DND-41 (cell line): ENCODE data around the gene COL23A1.

Experiments
- ATAC-seq: fragments of 200-7000 bp; cut with Tn5 transposase; 3 replicates; pipeline ENCODE4 v1.9.1; 2021; ENCODE audit warnings: low read depth; ENCODE audit not compliant: insufficient read depth
- DNase-seq: peaks from one replicate; pipeline ENCODE4 v3.0.0-alpha.2; 2020
- H2AFZ ChIP-seq: 2 replicates; pipeline ENCODE4 v1.6.0; 2012; ENCODE audit warnings: low read depth, low read length
- H3K27ac ChIP-seq: 2 replicates; pipeline ENCODE4 v1.5.1; 2012; ENCODE audit warnings: low read length, inconsistent platforms
- H3K27me3 ChIP-seq: fragments of 200-600 bp; sonication (generic); 2 replicates; pipeline ENCODE4 v1.6.0; 2012; ENCODE audit warnings: low read length, mild to moderate bottlenecking, inconsistent platforms; ENCODE audit not compliant: insufficient read depth, poor library complexity
- H3K36me3 ChIP-seq: 2 replicates; pipeline ENCODE4 v1.5.1; 2012; ENCODE audit warnings: low read length, inconsistent platforms; ENCODE audit not compliant: insufficient read depth
- H3K4me1 ChIP-seq: 2 replicates; pipeline ENCODE4 v1.5.1; 2012; ENCODE audit warnings: mild to moderate bottlenecking, low read length; ENCODE audit not compliant: insufficient read depth
- H3K4me2 ChIP-seq: 2 replicates; pipeline ENCODE4 v1.6.0; 2012; ENCODE audit warnings: mild to moderate bottlenecking, moderate library complexity, low read length, inconsistent platforms; ENCODE audit not compliant: insufficient read depth
- H3K4me3 ChIP-seq, 2 experiments: fragments of 200-600 bp in 1 of 2; shearing (Covaris generic) in 1 of 2; 2 replicates each; pipeline ENCODE4 v1.5.1; 2012 to 2016; ENCODE audit warnings: inconsistent platforms in 2 of 2, low read length in 2 of 2, mild to moderate bottlenecking in 2 of 2, low read depth in 1 of 2, moderate library complexity in 1 of 2
- H3K79me2 ChIP-seq: 2 replicates; pipeline ENCODE4 v1.6.0; 2012; ENCODE audit warnings: low read length, inconsistent platforms; ENCODE audit not compliant: insufficient read depth
- H3K9ac ChIP-seq: 2 replicates; pipeline ENCODE4 v1.6.0; 2012; ENCODE audit warnings: low read depth, mild to moderate bottlenecking, inconsistent platforms, low read length, moderate library complexity
- H3K9me3 ChIP-seq: 2 replicates; pipeline ENCODE4 v1.5.1; 2012; ENCODE audit warnings: low read length, moderate library complexity, mild to moderate bottlenecking, inconsistent platforms; ENCODE audit not compliant: insufficient read depth, severe bottlenecking
- H4K20me1 ChIP-seq: 2 replicates; pipeline ENCODE4 v1.6.0; 2012; ENCODE audit warnings: low read length; ENCODE audit not compliant: insufficient read depth
- EZH2 ChIP-seq: IDR thresholded peaks from 3 replicates; pipeline ENCODE4 v1.6.1; 2012; ENCODE audit warnings: borderline replicate concordance, low read depth, mild to moderate bottlenecking, moderate library complexity, low read length, inconsistent platforms; ENCODE audit not compliant: severe bottlenecking
- TF ChIP-seq, protein P1 (sequence below): IDR thresholded peaks from 2 replicates; pipeline ENCODE4 v1.5.1; 2012; ENCODE audit warnings: borderline replicate concordance, low read length, moderate library complexity, mild to moderate bottlenecking; ENCODE audit not compliant: poor library complexity, severe bottlenecking; ENCODE audit errors: extremely low read depth

Gene COL23A1

DNA sequence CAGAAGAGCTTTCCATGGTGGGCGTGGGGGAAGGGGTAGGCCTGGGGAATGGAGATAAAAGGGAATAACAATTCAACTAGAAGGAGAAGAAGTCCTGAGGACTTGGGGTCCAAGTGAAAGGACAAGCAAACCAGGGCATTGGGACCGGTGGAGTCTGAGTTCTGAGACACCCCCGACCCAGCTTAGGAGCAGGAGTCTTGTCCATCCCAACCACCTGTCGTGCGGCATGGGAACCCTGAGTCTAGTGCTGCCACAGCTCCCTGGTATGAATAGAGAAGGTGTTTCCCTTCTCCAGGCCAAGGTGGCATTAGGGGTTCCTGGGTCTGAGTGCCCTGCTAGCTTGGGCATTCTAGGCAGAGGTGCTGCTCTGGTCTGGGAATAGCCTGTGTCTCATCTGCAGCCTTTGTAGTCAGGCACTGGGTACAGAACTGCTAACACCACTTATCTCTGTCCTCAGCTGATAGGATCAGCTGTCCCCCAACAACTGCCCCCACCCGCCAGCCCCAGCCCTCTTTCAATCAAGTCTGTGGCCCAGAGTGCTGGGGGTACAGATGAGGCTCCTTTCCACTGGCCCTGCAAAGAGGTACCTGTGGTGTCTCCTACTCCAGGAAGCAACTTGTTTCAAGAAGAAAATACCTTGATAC is 375.9 kb downstream of the COL23A1 start:
- H2AFZ ChIP-seq: no peak overlapping the region
- no peak overlapping the region for H3K9ac ChIP-seq
- peaks cover 38% of the 10 kb centered on the region for H3K79me2 ChIP-seq
- peaks cover 92% of the 10 kb centered on the region for H3K36me3 ChIP-seq
- peaks cover 5% of the 10 kb centered on the region; the same call in 1 of the 2 replicates for H3K4me1 ChIP-seq
- ATAC-seq (no peak), DNase-seq (no peak)
- peaks cover 74% of the 10 kb centered on the region for H4K20me1 ChIP-seq
- H3K27ac ChIP-seq: no peak overlapping the region
- TF ChIP-seq, protein P1, sequence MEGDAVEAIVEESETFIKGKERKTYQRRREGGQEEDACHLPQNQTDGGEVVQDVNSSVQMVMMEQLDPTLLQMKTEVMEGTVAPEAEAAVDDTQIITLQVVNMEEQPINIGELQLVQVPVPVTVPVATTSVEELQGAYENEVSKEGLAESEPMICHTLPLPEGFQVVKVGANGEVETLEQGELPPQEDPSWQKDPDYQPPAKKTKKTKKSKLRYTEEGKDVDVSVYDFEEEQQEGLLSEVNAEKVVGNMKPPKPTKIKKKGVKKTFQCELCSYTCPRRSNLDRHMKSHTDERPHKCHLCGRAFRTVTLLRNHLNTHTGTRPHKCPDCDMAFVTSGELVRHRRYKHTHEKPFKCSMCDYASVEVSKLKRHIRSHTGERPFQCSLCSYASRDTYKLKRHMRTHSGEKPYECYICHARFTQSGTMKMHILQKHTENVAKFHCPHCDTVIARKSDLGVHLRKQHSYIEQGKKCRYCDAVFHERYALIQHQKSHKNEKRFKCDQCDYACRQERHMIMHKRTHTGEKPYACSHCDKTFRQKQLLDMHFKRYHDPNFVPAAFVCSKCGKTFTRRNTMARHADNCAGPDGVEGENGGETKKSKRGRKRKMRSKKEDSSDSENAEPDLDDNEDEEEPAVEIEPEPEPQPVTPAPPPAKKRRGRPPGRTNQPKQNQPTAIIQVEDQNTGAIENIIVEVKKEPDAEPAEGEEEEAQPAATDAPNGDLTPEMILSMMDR: no peak
- no peak for TF ChIP-seq EZH2
- no peaks in the 10 kb centered on the region for H3K27me3 ChIP-seq
- H3K4me2 ChIP-seq: no peak overlapping the region
- no peaks in the 10 kb centered on the region for H3K9me3 ChIP-seq
- no peak overlapping the region for H3K4me3 ChIP-seq

GRCh38 chr5:178213748-178214151 is 376.4 kb downstream of the COL23A1 start:
- Histone ChIP-seq H3K9me3 (no peaks in the 10 kb centered on the region), H3K4me1 (peaks cover 10% of the 10 kb centered on the region), H3K27me3 (no peaks in the 10 kb centered on the region), H3K27ac (no peak overlapping the region), H3K4me3 (no peak overlapping the region), H3K79me2 (peaks cover 44% of the 10 kb centered on the region), H4K20me1 (peaks cover 79% of the 10 kb centered on the region), H3K9ac (no peak overlapping the region), H2AFZ (no peak overlapping the region), H3K4me2 (no peak overlapping the region), H3K36me3 (peaks cover 93% of the 10 kb centered on the region)
- ATAC-seq (no peak), DNase-seq (no peak)
- TF ChIP-seq EZH2: no peak
- TF ChIP-seq, protein P1: no peak

GRCh38 chr5:178213003-178213461 is 377.2 kb downstream of the COL23A1 start:
- peak; percentile 6; the same call in 2 of the 3 replicates for ATAC-seq
- peaks cover 83% of the 10 kb centered on the region for H4K20me1 ChIP-seq
- peaks cover 92% of the 10 kb centered on the region for H3K36me3 ChIP-seq
- H3K4me3 ChIP-seq: no peak overlapping the region
- H3K79me2 ChIP-seq: peaks cover 48% of the 10 kb centered on the region
- no peak for DNase-seq
- no peak overlapping the region for H3K4me2 ChIP-seq
- H2AFZ ChIP-seq: no peak overlapping the region
- no peaks in the 10 kb centered on the region for H3K9me3 ChIP-seq
- peaks cover 15% of the 10 kb centered on the region for H3K4me1 ChIP-seq
- TF ChIP-seq EZH2: no peak
- TF ChIP-seq, protein P1: no peak
- H3K27me3 ChIP-seq: no peaks in the 10 kb centered on the region
- H3K27ac ChIP-seq: no peak overlapping the region
- no peak overlapping the region for H3K9ac ChIP-seq
